Measurements from ENCODE around the gene URB1.

Gene URB1

DNA sequence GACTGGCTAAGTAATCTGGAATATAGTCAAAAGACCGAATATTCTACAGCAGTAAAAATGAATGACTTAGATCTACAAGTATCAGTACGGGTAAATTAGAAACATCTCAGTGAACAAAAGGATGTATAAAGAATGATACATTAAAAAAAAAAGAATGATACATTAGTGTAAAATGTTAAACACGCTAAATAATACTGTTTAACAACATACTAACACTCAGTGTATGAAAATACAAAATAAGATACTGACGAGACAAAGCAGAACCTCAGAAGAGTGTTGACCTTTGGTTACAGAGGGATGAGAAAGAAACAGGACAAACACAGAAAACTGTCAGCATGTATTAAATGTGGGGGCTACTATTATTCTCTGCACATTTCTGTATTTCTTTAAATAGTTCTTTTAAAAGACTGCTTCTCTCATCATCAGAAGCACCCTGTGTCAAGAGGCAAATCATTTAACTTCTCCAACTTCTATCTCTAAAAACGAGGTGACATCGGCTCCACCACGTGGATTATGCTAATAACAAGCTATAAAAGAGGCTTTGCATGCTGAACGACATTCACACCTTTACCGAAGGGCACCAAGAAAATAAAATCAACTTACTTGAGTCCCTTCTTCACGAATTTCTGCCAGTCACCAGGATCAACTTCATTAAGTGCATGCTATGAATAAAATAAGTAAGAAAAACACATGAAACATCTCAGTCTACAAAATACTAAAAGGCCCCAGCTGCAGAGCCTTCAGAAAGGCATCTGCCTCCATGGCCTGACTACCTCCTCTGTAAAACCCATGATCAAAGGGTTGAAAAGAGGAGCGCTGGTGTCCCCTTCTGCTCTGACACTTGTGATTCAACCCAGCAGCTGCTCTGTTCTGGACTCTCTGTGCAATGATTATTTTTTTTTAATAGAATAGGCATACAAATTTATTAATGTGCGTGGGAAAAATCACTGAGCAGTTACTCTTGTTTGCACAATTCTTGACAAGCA is 51.7 kb downstream of the URB1 start:
- no peak for DNase-seq (ENCODE audit: low spot score)

DNA sequence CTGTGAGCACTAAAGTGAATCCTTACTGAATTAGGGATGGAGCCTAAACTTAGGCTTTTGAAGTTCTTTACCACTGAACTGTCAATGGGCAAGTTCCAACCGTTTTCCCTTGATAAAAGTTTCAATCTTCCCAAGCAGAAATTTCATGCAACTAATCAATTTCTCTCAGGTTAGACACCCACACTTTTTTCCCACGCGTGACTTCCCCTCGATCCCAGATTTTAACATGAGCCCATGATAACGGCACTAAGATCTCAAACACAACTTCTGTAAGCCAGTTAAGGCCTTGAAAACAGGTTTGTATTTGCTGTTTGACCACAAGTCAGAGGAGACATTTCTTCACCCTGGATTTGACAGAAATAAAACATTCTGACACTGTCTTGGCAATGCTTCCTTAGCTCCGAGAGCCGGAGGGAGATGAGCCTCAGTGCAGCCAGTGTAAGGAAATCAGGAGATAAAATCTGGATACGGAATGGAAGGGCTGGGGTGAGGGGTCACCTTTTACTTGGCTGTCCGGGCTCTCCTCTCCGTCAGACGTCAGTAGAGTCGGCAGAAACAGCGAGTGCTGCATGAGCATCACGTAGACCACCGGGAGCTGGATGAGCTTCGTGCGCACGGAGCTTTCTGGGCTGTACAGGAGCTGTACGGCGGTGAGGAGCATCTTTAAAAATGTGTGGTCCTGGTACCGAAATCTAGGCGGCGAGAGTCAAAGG is 54.4 kb downstream of the URB1 start:
- DNase-seq (ENCODE audit: low spot score) = no peak

DNA sequence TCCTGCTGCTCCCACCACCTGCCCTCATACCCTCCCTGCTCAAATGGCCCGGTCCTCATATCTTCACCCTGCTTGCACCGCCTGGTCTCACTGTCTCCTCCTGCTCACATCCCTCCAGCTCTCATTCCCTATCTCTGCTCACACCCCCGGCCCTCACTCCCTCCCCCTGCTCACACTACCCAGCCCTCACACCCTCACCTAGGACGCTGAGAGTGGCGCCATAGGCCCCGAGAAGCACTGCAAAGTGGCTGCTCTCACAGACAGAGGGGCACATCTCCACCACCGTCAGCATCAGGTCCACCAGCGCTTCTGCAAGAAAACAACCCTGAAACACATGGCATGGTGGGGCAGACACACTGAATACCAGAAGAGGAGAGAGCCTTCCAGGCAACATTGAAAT is 55.6 kb downstream of the URB1 start:
- DNase-seq (ENCODE audit: low spot score) = no peak

DNA sequence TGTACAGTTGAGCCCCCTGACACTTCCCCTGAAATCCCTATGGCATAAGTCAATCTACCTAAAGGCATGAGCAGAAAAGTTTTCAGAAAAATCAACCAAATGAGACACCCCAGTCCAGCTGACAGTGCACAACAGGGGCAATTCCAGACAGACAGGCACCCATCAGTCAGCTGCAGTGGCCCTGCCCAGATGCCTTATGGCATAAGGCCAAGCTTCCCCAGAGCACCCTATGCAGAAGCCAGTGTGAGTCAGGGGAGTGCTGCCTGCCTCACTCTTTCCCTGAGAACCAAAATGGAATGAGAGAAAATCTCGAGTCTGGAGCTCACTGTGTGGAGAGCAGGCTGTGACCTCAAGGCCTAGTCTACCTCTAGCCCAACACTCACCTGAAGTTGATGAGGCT is 56.1 kb downstream of the URB1 start:
- no peak for DNase-seq (ENCODE audit: low spot score)

DNA sequence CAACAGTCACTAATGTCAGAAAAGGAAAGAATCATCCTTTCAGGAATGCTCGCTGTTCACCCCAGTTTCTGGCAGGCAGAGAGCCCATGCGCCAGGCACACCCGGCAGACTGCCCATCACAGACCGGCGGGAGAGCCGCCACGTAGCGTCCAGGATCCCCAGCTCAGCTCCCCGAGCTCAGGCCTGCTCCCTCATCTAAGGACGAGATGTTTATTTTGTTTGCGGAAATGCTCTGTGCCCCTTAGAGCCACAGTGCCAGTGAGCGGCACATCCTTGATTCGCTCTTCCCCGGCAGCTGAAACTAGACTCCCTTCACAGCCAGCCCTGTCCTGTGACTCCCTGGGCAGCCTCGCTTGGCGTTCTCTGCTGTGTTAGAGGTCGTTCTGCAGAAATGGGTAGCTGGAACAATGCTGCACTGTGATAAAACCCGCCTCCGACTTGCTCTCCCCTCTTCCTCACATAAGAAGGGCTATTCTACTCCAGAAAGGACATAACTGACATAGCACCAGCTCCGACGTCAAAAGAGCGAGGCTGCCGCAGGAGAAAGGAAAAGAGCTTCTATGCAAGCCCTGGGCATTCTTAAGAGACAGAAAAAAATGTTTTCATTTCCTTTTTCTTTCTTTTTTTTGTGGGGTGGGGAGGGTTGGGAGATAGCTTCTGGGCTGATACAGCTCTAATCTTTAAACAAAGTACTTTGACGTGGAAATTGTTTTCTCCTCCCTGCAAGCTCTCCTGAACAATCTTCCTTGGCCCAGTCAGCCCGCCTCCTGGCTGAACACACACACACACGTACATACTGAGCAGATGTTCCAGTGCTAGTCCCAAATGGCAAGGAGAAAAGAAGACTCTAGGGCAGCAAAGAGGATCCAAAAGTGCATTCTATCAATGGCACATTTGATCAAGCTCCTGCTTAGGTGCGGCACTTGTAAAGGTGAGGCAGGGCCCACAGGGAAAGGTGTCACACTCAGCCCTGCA is 56.9 kb downstream of the URB1 start:
- DNase-seq (ENCODE audit: low spot score) = no peak

DNA sequence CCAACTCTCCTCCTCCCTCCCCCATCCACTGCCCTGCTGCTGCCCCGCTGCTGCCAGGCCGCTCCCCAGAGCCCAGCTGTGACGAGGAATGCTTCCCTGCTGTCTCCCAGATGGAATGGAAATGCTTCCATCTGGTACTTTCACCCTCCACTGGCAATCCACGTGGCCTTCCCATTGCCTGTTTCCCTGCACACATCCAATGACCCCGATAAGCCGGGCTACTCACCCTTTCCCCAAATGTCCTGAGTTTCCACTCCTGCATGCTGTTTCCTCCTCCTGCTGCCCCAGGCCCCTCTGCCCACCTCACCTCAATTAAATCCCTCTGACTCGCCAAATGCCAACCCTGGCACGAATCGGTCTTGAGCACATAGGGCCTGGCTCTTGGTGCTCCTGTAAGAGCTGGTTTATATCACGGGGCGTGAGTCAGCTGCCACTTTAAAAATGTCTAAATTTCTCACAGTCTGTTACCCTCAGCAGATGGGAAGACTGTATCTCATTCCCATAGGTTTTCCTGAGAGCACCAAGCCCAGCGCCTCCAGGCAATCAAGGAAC is 57.8 kb downstream of the URB1 start:
- no peak for DNase-seq (ENCODE audit: low spot score)

DNA sequence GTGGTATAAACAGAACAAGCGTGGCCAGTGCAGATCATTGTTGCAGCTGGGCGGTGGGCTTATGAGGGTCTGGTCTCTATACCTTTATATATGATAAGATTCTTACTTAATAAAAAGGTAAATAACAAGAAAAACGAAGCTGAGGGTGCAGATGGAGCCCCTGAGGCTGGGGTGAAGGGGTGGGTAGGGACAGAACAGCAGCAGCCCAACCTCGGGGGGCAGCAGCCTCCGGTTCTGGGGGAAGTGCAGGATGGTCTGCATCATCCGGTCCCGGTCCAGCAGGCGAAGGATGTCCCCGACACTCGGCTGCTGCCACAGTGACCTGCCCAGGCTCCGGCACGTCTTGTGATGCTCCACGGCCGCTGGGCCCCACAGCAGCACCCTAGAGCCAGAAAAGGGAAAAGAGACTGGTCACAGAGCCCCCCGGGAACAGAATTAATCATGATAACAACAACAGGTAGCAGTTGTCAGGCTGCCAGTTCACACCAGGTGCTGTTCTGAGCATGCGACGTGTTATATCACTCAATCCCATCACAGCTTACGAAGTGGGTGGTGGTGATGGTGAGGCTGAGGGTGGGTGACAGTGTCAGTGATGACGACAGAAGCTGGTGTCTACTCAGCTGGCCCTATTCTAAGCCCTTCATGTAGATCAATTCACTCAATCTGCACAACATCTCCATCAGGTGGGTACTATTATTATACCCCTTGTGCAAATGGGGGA is 58.7 kb downstream of the URB1 start:
- DNase-seq (ENCODE audit: low spot score) = no peak

DNA sequence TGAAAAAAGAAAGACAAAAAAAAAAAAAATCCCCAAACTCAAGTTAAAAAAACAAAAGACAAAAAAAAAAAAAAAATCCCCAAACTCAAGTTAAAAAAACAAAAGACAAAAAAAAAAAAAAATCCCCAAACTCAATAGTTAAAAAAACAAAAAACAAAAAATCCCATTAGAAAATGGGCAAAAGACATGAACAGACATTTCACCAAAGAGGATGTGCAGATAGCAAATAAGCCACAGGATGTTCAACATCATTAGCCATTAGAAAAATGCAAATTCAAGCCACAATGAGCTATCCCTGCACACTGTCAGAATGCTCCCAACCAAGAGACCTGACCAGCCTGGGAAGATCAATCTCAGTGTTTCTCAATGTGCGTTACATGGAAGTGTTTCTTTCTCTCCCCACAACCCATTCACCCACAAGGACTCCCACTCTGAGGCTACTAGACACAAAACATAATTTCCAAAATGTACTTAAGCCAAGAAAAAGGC is 60.3 kb downstream of the URB1 start:
- DNase-seq (ENCODE audit: low spot score) = no peak

DNA sequence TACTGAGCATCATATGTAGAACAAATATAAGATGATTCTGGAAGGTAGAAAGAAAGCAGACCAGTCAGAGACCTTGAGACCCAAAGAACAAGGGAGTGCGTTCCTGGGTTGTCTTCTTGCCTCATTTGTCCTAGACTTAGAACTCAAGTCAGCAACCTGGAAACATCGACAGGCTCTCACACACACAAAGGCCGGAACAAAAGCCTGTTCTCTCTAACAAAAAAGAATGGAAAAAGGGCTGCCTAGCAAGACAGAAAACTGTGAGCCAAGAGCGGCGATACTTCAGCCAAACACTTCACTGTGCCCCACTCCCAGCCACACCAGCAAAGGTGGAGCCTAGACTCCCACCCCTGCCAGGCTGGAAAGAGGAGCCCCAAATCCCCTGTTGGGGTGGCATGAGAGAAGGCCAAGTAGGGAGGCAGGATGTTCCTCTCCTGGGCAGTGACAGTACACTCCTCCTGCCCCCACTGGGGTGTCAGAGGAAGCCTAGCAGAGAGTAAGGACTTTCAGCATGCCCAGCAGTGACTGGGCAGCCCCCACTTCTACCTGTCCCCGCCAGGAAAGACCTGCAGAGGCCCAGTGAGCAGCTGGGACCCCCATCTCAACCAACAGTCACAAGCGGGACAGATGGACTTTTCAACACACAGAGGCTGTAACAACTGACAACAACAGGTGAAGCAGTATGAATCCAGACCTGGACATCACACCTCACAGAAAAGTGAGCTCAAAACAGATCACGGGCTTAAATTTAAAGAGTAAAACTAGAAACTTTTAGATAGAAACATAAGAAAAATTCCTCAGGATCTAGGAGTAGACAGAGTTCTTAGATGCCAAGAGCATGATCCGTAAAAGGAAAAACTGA is 61.1 kb downstream of the URB1 start:
- DNase-seq (ENCODE audit: low spot score) = no peak

DNA sequence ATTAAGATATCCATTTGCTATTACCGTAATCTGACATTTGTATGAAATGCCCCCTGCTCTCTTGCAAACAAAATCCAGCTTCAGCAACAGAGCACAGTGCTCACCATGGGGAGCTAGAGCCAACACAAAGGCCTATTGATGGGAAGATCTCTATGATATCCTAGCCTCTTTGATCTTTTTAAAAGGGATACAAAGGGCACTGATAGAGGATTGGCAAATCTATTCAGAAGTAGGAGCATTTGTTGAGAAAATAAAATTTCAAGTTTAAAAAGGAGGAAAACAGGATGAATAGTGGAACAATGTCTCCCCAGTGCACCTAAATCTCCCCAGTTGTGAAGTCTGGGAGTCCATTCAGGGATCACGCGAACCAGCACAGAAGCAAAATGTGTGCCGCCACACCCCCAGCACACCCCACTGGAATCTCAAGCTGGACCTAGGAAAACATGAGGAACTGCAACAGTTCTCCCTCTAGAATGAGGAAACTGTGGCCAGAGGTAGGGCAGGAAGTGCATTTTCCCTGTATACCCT is 62.0 kb downstream of the URB1 start:
- no peak for DNase-seq (ENCODE audit: low spot score)

DNA sequence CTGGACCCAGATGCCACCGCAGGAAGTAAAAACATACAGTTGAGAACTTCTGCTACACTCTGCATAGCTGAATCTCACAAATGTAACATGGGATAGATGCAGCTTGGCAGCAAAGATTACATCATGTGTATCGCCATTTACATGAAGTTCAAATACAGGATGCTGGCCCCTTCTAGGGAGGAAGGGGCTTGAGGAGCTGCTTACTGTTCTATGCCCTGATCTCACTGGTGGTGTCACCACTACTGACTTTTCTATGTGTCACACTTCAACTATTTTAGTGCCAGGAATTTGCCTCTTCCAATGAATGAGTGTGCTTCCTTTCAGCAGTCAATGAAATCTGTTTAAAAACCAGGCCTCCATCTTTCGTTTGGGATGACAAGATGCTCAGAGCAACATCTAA is 63.0 kb downstream of the URB1 start:
- no peak for DNase-seq (ENCODE audit: low spot score)

DNA sequence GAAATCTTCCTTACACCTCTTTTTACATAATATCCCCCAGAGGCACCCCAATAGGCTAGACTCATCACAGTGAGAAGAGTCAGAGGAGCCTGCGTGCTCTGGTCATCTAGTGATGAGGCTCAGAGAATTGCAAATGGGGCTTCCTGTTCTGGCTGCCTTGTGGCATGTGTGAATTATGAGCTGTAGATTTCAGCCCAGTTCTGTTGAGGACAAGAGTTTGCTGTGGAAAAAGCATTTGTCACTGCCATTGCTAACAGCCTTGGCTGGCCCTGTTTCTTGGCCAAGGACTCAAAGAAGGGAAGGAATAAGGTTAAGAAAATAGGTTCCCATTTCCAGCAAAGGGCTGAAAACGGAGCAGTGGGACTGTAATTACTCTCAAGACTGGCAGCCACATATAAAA is 63.5 kb downstream of the URB1 start:
- DNase-seq (ENCODE audit: low spot score) = no peak

DNA sequence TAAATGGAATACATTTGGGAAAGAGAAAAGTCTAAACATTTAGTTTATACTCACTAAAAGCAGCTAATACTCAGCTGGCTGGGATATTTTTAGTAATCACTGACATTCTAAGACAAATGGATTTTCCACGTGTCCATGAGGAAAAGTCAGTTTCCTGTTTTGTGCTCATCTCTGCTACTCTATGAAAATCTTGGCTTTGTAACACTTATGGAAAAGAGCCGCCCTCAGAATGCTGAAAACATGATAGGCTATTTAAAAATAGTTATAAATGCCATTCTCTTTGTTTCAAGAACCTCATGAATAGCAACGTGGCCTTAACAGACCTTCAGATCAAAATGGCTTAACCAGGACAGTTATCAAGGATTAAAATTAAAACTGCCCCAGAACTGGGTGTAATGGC is 64.2 kb downstream of the URB1 start:
- no peak for DNase-seq (ENCODE audit: low spot score)

DNA sequence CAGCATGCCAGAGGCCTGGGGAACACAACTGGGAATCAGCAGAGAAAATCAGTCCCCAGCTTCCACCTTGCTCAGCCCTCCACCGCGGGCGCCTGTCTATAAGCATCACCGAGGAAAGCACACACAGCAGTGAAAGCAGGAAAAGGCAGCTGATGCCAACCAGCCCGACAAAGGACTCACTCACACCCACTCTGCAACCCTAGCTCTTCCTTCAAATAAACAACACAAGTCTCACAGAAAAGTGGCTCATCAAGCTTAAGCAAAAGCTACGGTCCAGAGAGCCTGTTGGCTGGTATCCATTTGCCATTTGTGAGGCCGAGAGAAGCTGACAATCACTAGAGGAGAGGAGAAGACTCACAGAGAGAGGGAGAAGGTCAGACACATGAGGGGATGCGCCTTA is 67.1 kb downstream of the URB1 start:
- DNase-seq (ENCODE audit: low spot score) = no peak

DNA sequence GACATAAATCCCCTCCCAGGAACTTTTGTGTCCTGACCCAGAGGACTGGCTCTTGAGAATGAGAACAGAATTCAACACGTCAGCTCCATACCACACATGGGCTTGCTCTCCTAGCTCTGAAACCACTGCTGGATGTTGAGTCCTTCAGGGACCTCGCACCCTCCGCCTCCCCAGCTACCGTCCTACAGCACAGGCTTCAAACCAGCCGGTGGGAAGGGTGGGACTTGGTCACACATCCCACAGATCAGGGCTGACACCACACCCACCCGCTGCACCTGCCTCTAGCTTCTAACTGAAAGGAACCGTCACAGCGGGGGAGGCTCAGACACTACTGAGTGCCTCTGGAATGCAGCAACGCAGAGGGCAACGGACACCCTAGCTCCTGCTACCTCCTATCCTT is 70.1 kb downstream of the URB1 start:
- DNase-seq (ENCODE audit: low spot score) = no peak

DNA sequence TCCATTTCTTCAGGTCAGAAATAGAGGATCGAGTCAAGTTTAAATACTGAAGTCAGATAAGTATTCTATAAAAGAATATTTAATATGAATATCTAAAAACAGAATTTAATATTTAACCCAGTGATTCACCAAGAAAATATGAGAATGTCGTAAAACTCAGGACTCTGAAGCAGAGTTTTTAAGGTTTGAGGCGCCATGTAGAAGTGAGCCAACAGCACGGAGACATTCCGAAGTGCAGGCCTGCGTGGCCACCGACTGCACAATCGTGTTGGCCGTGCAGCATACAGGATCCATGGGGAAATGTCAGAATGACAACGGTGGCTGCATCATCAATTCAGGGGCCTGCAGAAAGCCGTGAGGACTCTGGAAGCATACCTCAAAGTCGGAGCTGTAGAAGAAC is 70.7 kb downstream of the URB1 start:
- no peak for DNase-seq (ENCODE audit: low spot score)

DNA sequence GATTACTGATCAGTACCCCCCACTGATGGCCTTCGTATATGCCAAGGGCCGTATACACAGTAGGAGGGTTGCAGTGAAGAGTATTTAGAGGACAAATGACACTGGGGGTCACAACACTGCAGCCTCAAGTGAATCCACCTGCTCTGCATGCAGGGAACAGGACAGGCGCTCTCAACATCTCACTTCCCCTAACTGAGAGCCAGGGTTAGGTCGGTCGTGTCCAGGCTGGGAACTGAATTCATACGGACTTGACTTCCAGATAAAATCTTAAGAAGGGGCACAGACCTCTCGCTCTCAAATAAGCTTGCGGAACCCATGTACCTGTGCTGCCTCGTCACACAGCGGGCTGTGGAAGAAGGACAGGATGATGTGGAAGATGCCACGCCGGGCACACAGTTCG is 71.3 kb downstream of the URB1 start:
- no peak for DNase-seq (ENCODE audit: low spot score)

DNA sequence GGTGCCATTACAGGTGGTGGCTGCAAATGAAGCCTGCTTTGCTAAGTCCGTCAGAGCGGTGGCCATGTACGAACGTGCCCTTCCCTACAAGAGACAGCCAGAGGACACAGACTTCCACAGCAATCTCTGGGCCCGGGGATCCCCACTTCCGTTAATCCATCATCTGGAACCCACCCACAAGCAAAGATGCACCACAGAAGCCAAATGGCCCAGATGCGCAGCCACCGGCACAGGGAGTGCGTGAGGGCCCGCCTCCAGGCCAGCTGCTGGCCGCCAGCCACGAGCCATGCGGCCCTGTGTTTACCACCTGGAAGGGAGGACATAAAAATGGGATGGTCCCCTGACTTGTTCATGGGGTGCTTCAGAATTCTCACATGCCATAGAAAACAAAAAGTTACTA is 72.1 kb downstream of the URB1 start:
- no peak for DNase-seq (ENCODE audit: low spot score)

DNA sequence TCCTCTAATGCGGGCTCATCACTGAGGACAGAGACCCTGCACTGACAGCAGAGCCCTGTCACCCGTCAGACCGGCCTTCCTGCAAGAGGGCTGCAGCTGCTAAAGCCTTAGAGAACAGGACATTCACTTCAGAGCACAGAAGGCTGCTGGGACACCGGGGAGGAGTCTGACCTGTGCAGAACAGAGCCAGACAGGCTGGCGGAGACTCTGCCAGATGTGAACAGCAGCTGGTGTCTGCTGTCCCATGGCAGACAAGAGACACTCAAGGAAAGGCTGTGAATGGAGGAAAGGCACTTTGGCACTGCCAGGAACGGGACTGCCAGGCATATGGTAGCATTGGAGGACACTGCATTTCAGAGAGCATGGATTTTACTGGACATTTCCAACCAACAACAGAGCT is 72.8 kb downstream of the URB1 start:
- DNase-seq (ENCODE audit: low spot score) = no peak

DNA sequence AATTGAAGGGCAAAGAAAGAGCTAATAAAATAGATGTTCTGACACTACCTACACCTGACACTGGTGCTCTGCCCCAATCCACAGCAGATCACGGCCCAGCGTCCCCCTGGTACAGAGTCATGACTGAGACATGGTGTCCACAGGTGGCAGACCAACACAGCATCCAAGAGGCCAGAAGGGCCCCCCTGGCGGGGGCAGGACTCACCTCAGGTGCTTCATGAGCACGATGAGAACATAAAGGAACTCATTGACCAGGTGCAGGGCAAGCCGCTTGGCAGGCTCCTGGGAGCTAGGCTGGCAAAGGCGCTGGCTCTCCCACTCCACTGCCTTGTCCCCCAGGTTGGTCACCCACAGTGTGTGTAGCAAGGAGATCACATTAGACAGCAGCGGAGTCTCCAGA is 73.8 kb downstream of the URB1 start:
- no peak for DNase-seq (ENCODE audit: low spot score)

Data from ecto neural progenitor cell (in vitro differentiated cells).